ENCODE results near the gene TRMT112.

GRCh38 chr11:64267207-64267945 is 50.0 kb downstream of the TRMT112 start:
- TF ChIP-seq CTCF (IDR thresholded peaks at IDR 0.05) (no peak), POLR2A (IDR thresholded peaks at IDR 0.05) (peak in 1 of 2 donors; percentile 23)
